GM06990 (cell line): ENCODE data around the gene TLE2.

Source experiments
- DNase-seq: peaks from one replicate; pipeline ENCODE4 v3.0.0-alpha.2; 2011; ENCODE audit not compliant: insufficient read length; ENCODE audit errors: extremely low read depth
- H3K27me3 ChIP-seq: replicated peaks from 2 replicates; pipeline ENCODE4 v1.6.0; 2011; ENCODE audit warnings: low read length; ENCODE audit not compliant: control insufficient read depth, insufficient read depth
- H3K36me3 ChIP-seq: 2 replicates; pipeline ENCODE4 v1.5.1; 2011; ENCODE audit warnings: low read length; ENCODE audit not compliant: control insufficient read depth, insufficient read depth
- H3K4me3 ChIP-seq: replicated peaks from 2 replicates; pipeline ENCODE4 v1.5.1; 2011; ENCODE audit warnings: low read depth, mild to moderate bottlenecking, control low read depth, low read length
- TF ChIP-seq, protein P1 (sequence below): IDR thresholded peaks from 2 replicates; pipeline ENCODE4 v1.5.1; 2011; ENCODE audit warnings: low read length, control low read depth, mild to moderate bottlenecking, inconsistent platforms; ENCODE audit not compliant: insufficient read depth, poor library complexity, severe bottlenecking

TLE2 gene

DNA sequence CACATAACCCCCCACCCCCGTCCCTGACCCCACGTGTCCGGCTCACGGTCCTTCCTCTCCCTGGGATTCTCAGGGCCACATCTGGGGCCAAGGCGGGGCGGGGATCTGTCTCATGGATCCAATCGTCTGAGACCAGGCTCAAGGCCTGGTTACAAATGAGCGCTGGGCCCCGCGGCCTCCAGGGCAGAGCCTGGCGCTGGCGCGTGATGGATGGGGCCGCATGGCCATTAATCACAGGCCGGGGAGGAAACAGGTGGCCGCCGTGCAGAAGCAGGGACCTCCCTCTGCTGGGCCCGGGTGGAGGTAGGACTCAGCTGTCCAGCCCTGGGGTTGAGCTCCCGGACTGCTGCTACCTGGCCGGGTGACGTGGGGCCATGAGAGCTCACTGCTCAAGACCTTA, 39.0 kb upstream of the TLE2 start:
- Histone ChIP-seq H3K4me3 (no peak overlapping the region), H3K36me3 (no peaks in the 10 kb centered on the region), H3K27me3 (no peaks in the 10 kb centered on the region)
- DNase-seq = no peak
- TF ChIP-seq, protein P1, sequence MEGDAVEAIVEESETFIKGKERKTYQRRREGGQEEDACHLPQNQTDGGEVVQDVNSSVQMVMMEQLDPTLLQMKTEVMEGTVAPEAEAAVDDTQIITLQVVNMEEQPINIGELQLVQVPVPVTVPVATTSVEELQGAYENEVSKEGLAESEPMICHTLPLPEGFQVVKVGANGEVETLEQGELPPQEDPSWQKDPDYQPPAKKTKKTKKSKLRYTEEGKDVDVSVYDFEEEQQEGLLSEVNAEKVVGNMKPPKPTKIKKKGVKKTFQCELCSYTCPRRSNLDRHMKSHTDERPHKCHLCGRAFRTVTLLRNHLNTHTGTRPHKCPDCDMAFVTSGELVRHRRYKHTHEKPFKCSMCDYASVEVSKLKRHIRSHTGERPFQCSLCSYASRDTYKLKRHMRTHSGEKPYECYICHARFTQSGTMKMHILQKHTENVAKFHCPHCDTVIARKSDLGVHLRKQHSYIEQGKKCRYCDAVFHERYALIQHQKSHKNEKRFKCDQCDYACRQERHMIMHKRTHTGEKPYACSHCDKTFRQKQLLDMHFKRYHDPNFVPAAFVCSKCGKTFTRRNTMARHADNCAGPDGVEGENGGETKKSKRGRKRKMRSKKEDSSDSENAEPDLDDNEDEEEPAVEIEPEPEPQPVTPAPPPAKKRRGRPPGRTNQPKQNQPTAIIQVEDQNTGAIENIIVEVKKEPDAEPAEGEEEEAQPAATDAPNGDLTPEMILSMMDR = no peak

DNA sequence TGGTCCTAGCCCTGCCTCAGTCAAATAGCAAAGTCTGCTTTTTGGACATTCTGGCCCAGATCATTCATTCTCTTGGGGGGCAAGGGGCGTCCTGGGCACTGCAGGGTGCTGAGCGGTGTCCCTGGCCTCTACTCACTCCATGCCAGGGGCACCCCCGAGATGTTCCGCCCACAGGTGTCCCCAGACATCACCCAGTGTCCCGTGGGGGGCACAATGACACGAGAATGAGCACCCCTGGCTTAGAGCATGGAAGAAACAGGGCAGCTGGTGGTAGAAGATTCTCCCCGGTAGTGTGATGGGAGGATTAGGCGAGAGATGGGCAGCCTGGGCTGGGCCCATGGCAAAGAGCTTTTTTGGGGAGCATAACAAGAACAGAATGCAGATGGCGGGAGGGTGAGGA, 38.5 kb upstream of the TLE2 start:
- DNase-seq = no peak
- Histone ChIP-seq H3K4me3 (no peak overlapping the region), H3K27me3 (no peaks in the 10 kb centered on the region), H3K36me3 (no peaks in the 10 kb centered on the region)
- TF ChIP-seq, protein P1 = no peak

GRCh38 chr19:3066482-3067049, 37.5 kb upstream of the TLE2 start:
- Histone ChIP-seq H3K36me3 (no peaks in the 10 kb centered on the region), H3K27me3 (no peaks in the 10 kb centered on the region), H3K4me3 (no peak overlapping the region)
- DNase-seq = no peak
- TF ChIP-seq, protein P1 = no peak

DNA sequence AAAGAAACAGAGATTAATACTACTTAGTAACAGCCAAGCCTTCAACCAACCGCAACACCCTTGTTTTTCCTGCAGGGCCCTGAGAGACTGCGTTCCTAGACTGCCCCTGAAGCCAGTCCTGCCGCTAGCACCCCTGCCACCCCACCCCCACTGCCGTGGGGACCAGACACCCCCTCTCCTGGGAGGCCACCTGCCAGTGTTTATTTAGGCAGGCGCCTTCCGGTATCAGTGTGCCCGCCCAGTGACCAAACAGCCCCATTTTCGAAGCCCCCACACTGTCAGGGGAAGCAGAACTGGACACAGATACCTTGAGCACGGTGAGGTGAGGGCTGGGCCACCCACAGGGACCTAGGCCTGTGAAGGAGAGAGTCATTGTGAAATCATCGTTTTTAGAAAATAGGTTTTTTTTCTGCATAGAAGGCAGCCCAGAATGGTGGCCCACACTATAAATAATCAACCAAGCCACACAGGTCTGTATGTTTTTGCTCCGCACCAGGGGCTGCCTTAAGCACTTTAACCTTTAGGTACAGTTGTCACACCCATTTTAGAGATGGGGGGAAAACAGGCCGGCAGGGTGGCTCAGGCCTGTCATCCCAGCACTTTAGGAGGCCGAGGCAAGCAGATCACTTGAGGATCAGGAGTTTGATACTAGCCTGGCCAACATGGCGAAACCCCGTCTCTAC, 36.7 kb upstream of the TLE2 start:
- peak overlapping the region; percentile 22 for H3K4me3 ChIP-seq
- H3K27me3 ChIP-seq = no peaks in the 10 kb centered on the region
- H3K36me3 ChIP-seq = no peaks in the 10 kb centered on the region
- TF ChIP-seq, protein P1 = no peak
- DNase-seq = peak; percentile 87

DNA sequence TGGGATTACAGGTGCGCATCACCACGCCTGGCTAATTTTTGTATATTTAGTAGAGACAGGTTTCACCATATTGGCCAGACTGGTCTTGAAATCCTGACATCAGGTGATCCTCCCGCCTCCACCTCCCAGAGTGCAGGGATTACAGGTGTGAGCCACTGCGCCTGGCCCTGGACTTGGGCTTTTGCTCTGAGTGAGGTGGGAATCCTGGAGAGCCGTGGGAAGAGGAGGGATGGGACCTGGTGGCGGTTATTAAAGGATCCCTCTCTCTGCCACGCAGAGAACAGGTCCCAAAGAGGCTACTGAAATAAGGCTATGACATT, 34.9 kb upstream of the TLE2 start:
- Histone ChIP-seq H3K4me3 (no peak overlapping the region), H3K27me3 (no peaks in the 10 kb centered on the region), H3K36me3 (peaks cover 3% of the 10 kb centered on the region; the same call in 1 of the 2 replicates)
- TF ChIP-seq, protein P1 = no peak
- no peak for DNase-seq
